ENCODE data around the gene STAMBP.
A peak's percentile ranks its signal among the peaks of the same experiment; 100 is the strongest.
"Not testable (repeated sequence)": the region's sequence is repeated elsewhere in the genome, so short reads cannot be mapped to it uniquely, and the experiment has no call there.

Gene STAMBP

GRCh38 chr2:73837847-73838585, 9.3 kb downstream of the STAMBP start:
- DNase-seq: no peak

DNA sequence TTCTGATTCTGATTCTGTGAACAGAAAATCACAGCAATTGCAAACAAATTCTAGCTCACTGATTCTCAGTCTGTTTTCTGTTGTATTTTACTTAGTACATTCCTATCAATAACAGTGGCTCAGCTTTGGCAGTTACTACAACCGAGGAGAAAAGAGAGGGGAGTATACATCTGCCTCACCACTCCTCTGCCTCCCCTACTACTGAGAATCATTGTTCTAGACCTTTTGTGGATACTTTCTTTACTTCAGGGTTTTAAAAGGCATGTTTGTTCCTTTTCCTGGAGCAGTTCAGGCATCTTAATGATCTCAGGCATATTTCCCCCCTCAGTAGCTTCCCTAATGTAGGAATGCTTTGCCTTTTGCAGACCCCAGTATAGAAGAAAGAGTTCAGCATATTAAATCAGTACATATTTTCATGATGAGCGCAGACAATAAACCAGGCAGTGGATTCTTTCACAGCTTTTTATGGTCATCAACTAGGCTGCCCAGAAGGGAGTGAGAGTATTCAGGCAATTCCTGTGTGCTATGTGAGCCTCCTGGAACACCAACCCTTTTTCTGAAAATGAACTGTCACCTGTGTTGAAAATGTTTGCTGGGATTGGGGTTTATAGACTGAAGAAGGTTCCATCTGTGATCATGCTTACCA, 10.3 kb downstream of the STAMBP start:
- no peak for DNase-seq

DNA sequence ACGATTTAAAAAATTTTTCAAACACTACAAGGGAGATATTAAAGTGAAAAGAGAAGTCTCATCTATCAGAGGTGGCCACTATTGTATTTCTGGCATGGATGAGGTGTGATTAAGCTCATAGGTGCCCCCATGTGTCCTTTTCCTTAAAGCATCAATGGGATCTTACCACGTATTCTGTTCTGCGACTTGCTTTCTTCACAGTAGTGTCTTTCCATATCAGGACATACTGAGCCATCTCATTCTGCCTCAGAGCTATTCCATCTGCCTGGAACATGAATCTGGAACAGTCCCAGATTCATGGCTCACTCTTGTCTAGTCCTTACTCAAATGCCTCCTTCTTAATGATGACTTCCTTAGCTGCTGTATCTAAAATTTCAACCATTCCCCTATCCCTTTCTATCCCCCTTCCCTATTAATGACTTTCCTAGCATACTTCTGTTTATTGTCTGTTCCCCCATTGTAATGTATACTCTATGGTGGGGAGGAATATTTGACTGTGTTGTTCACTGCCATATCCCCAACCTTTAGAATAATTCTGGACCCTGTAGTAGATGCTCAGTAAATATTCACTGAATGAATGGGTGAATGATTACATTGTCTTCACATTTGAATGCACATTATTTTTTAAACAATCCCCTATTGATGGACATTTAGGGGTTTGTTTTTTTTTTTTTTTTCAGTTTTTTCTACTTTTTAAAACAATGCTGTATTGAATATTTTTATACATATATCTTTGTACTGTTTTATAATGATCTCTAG, 11.1 kb downstream of the STAMBP start:
- no peak for DNase-seq

GRCh38 chr2:73841912-73842738, 13.4 kb downstream of the STAMBP start:
- DNase-seq: no peak

DNA sequence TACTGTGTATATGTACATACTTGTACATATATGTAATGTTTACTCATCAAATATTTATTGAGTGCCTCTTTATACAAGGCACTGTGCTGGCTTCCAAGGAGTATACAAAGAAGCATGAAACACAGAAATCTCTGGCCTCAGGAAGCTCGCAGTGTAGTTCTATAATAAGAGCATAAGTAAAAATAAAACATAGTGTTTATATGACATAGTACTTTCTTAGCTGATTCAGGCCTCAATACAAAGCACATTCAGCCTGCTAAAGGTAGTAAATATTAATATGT, 13.9 kb downstream of the STAMBP start:
- no peak for DNase-seq

DNA sequence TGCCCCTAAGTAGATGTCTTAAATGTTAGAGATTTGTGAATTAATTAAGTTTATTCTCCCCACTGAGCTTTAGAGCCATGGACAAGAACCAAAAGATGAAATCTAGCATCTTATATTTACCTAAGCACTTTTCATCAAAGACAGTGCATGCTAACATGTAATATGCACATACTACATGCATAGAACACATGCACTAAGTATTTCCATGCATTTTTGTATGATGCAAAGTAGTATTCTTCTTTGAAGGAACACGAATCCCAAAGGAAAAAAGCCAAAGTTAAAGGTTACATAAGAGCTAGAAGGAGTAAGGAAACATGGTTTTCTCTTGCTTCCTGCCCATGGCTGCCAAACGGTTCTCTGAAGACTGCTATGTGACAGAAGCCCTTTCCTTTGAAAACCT, 15.3 kb downstream of the STAMBP start:
- no peak for DNase-seq

DNA sequence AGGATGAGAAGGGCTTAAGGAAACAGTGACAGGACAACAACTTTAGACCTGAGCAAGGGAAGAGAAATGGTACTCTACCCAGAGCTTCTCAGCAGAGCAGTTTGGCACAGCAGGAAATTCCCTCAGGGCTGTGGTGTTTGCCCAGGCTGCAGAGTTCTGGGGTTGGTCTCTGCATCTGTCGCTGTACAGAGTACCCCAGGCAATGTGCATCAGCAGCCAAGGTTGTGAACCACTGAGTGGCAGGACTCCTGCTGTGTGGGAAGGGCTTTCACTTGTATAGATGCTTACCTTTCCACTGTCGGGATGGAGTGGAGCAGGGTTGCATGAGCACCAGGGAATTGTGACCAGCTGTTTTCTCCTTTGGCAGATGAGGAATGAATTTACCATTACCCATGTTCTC, 21.2 kb downstream of the STAMBP start:
- DNase-seq: no peak

- DNase-seq: no peak
Measured at GRCh38 chr2:73851274-73851673, 22.5 kb downstream of the STAMBP start.

DNA sequence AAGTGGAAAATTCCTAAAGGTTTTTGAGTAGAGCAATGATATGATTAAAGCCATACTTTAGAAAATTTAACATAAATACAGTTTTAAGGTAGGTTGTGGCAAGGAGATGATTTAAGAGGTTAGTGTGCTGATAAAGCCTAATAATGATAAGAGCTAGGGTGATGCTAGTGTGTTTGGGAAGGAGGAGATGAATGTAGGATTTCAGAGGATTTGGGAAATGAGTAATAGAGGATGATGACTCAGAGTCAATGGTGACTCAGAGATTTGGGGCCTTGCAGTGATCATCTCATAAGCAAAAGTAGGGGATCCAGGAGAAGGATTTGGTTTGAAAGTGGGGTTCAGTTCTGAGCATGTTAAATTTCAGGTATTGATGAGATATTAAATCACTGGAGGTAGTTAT, 23.3 kb downstream of the STAMBP start:
- DNase-seq: no peak

DNA sequence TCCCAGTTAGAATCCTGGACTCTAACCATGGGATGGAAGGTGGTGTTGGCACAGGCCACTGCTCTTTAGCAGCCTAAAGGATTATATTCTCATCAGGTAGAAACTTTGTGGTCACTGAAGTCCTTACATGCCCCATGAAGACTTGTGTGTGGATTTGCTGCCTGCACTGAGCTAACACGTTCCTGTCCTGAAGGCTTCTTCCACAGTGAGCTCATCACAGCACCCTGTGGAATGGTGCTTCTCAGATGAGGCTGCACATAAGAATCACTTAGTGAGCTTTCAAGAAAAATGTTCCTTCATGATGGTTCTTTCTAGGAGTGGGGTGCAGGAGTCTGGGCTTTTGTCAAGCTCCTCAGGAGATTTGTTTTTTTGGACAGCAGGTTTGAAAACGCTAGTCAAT, 26.8 kb downstream of the STAMBP start:
- DNase-seq: no peak

GRCh38 chr2:73856214-73856613, 27.5 kb downstream of the STAMBP start:
- no peak for DNase-seq

DNA sequence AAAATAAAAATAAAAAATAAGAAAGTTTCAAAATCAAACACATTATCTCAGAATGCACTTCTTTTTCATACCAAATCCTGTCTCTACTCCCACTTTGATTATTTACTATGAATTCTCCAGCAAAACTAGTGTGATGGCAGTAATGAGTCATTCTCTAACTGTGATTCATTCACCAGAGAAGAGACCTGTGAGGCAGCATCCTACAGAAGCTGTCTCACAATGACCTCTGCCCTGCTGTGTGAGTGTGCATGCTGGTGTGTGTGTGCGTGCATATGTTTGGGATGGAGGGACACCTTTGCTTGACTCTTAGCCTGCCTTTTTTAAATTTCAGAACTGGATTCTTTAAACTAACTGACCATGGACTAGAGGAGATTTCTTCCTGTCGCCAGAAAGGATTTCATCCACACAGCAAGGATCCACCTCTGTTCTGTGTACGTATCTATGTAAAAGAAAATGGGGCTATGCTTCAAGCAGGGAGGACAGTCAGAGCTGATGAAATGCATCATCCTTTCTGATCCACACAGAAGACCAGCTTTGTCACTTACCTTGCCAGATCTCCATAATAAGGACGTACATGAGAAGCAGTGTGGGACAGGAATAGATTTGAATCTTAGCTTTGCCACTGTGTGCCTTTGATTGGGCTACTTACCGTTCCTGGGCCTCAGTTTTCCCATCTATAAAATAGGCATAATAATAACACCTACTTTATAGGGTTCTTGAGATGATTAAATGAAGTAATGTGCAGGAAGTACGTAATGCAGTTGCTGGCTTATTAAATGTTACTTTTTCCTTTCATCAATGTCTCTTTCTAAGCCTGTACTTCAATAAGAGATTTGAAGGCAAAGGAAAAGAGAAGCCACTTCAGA, 31.2 kb downstream of the STAMBP start:
- DNase-seq: no peak

DNA sequence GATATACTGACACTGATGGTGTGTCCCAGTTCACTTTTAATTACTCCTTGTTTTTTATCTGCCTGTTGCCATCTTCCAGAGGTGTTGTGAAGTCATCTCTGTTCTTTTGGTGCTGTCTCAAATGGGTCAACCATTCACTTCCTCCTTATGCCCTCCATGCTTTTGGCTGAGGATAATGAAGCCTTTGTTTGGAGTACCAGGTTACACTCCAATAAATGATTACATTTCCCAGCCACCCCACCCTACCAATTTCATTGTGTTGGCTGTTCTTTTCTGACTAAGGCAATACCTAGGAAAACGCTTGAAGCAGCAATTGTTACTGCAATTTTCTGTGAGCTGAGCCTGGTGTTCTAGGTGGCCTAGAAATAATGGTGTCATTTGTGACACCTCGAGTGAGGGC, 34.2 kb downstream of the STAMBP start:
- no peak for DNase-seq

DNA sequence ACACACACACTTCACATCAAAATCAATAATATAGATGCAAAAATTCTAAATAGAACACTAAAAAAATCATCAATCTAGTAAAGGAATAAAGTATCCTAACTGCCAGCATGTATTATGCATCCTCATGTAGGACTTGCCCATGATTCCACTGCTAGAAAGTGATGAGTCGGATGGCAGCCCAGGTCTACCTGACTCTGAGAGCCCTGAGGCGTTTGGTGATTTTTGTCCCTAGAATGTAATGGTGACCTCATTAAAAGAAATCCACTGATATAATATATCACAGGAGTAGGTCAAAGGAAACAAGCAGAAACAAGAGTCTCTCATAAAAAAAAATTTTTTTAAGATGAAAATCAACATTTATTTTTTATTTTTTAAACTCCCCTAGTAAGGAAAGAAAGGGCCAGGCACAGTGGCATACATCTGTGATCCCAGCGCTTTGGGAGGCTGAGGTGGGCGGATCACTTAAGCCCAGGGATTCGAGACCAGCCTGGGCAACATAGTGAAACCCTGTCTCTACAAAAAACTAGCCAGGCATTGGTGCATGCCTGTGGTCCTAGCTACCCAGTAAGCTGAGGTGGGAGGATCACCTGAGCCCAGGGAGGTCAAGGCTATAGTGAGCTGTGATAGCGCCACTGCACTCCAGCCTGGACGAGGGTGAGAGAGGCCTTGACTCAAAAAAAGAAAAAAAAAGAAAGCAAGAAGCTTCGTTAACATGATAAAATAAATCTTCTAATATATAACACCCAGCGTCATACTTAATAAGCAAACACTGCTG, 39.6 kb downstream of the STAMBP start:
- DNase-seq: no peak

- peak; percentile 85 for DNase-seq
Measured at GRCh38 chr2:73870084-73870483, 41.3 kb downstream of the STAMBP start.

- no peak for DNase-seq
Measured at GRCh38 chr2:73877071-73877802, 48.5 kb downstream of the STAMBP start.

GRCh38 chr2:73877984-73878383, 49.2 kb downstream of the STAMBP start:
- DNase-seq: not testable (repeated sequence)

DNA sequence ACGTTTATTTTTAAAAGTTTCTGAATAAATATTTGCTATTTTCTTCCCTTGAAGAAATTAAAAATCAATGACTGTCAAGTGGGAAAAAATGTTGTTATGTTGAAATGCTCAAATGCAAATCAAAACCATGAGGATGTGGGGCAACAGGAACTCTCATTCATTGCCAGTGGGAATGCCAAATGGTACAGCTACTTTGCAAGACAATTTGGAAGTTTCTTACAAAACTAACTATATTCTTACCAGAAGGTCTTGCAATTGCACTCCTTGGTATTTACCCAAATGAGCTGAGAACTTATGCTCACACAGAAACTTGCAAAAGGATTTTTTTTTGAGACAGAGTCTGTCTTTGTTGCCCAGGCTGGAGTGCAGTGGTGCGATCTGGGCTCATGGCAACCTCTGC, 56.6 kb downstream of the STAMBP start:
- no peak for DNase-seq

DNA sequence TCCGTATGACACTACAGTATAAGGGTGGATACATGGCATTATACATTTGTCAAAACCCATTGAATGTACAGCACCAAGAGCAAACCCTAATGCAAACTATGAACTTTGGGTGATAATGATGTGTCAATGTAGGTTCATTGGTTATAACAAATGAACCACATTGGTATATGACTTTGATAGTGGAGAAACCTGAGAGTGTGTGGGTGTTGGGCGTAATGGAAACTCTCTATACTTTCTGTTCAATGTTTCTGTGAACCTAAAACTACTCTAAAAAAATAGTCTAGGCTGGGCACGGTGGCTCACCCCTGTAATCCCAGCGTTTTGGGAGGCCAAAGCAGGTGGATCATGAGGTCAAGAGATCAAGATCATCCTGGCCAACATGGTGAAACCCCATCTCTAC, 57.6 kb downstream of the STAMBP start:
- no peak for DNase-seq

- DNase-seq: not testable (repeated sequence)
Measured at GRCh38 chr2:73887596-73888353, 59.0 kb downstream of the STAMBP start.

Measured in left hindlimb (tissue), 1 donor.